Esophagus squamous epithelium (tissue), 4 donors: ENCODE data around the gene IL11.

ENCODE experiments used
- POLR2A ChIP-seq, 4 donors: fragments of 450-650 bp; IDR thresholded peaks; one replicate each; pipeline ENCODE4 v1.6.1; 2017; ENCODE audit warnings: antibody characterized with exemption in 4 of 4, mild to moderate bottlenecking in 4 of 4, moderate library complexity in 3 of 4
- TF ChIP-seq, protein P1 (sequence below), 6 experiments: fragments of 450-650 bp in 4 of 6; fragments of 200-600 bp in 2 of 6; sonication (generic) in 2 of 6; IDR thresholded peaks; one replicate each; pipeline ENCODE4 v1.5.1; 2016 to 2019; ENCODE audit warnings: antibody characterized with exemption in 6 of 6, mild to moderate bottlenecking in 4 of 6, moderate library complexity in 4 of 6

DNA sequence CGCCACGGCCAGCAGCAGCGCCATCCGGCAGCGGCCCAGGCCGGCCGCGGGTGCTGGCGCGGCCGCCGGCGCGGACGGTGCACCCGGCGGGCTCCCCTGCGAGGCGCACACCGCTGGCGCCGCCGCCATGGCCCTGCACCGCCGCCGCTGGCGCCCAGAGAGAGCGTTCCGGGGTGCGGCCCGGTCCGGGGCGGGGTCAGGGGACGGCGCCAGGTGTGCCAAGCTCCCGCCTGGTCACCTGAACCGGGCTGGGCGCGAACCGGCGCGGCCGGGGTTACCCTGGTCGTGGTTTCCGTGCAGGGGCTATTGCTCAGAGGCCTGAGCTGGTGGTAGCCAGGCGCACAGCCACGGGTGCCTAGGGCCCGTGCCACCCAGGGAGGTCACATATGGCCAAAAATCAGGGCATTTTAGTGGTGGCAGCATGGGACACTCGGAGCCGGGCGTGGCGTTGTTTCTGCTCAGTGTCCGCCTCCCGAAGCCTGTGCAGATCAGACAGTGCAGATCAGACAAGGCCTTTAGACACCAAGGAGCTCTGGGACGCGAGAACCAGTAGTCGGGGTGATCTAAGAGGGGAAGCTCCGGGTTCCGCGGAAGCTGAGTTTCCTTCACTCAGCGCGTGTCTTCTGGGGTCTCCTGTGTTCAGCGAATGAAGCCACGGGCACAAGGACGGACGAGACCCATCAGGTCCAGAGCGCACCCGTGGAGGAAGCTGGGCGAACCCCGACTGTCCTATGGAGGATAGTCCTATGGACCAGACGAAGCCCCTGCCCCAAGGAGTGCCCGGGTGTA is 14.1 kb upstream of the IL11 start, which contains the start of gene TMEM238:
- TF ChIP-seq, protein P1, sequence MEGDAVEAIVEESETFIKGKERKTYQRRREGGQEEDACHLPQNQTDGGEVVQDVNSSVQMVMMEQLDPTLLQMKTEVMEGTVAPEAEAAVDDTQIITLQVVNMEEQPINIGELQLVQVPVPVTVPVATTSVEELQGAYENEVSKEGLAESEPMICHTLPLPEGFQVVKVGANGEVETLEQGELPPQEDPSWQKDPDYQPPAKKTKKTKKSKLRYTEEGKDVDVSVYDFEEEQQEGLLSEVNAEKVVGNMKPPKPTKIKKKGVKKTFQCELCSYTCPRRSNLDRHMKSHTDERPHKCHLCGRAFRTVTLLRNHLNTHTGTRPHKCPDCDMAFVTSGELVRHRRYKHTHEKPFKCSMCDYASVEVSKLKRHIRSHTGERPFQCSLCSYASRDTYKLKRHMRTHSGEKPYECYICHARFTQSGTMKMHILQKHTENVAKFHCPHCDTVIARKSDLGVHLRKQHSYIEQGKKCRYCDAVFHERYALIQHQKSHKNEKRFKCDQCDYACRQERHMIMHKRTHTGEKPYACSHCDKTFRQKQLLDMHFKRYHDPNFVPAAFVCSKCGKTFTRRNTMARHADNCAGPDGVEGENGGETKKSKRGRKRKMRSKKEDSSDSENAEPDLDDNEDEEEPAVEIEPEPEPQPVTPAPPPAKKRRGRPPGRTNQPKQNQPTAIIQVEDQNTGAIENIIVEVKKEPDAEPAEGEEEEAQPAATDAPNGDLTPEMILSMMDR (IDR thresholded peaks at IDR 0.05), result peak in 2 of 6 experiments; percentile 2 to 4
- peak in 1 of 4 donors; percentile 46 for TF ChIP-seq POLR2A (IDR thresholded peaks at IDR 0.05)
